ENCODE results near the gene TNIK. TPM values are rescaled to one million over a fixed set of nuclear protein-coding genes. Genes with fewer than 3 reads are reported as not detected.

TNIK gene
- total RNA-seq, 4 donors from 2014 or later, result 1.5 to 20.3 (median 7.7) TPM

GRCh38 chr3:171064461-171064860 lies 395.7 kb downstream of the TNIK start:
- DNase-seq, result no peak
- intact Hi-C loops (cut with DNase I; ENCODE audit: low total_unique reads), result no loop called here
- H3K4me3 ChIP-seq, result no peak overlapping the region
- no peaks in the 10 kb centered on the region for H3K4me1 ChIP-seq
- TF ChIP-seq, protein P1, sequence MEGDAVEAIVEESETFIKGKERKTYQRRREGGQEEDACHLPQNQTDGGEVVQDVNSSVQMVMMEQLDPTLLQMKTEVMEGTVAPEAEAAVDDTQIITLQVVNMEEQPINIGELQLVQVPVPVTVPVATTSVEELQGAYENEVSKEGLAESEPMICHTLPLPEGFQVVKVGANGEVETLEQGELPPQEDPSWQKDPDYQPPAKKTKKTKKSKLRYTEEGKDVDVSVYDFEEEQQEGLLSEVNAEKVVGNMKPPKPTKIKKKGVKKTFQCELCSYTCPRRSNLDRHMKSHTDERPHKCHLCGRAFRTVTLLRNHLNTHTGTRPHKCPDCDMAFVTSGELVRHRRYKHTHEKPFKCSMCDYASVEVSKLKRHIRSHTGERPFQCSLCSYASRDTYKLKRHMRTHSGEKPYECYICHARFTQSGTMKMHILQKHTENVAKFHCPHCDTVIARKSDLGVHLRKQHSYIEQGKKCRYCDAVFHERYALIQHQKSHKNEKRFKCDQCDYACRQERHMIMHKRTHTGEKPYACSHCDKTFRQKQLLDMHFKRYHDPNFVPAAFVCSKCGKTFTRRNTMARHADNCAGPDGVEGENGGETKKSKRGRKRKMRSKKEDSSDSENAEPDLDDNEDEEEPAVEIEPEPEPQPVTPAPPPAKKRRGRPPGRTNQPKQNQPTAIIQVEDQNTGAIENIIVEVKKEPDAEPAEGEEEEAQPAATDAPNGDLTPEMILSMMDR (IDR thresholded peaks at IDR 0.05), result no peak
- no peak for TF ChIP-seq POLR2A (IDR thresholded peaks at IDR 0.05)
- H3K27me3 ChIP-seq, result no peaks in the 10 kb centered on the region
- H3K36me3 ChIP-seq, result no peaks in the 10 kb centered on the region
- H3K9me3 ChIP-seq, result no peaks in the 10 kb centered on the region
- H3K27ac ChIP-seq, result no peak overlapping the region

- H3K4me3 ChIP-seq, result no peak overlapping the region
- no peaks in the 10 kb centered on the region for H3K36me3 ChIP-seq
- no peak for DNase-seq
- no peaks in the 10 kb centered on the region for H3K9me3 ChIP-seq
- TF ChIP-seq POLR2A (IDR thresholded peaks at IDR 0.05), result no peak
- TF ChIP-seq, protein P1 (IDR thresholded peaks at IDR 0.05), result no peak
- no peaks in the 10 kb centered on the region for H3K4me1 ChIP-seq
- intact Hi-C loops (cut with DNase I; ENCODE audit: low total_unique reads), result no loop called here
- no peaks in the 10 kb centered on the region for H3K27me3 ChIP-seq
- no peak overlapping the region for H3K27ac ChIP-seq
These were observed 398.5 kb downstream of the TNIK start for GRCh38 chr3:171061749-171062148.

DNA sequence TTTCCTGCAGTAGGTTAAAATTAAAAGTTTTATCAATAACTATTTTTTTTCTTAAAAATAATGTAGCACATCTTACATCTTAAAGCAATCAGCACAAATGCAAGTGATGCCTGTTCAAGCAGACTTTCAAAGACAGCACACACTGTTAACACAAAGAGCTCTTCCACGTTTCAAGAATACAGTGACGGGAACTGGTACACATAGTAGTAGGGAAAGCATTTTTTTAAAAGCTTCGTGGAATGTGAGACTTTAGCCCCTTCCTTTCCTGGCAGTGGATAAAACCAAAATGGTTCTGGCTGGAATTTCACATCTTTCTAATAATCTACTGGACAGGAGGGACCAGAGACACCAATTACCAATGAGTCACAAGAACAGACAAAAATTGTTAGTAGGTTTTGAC lies 400.2 kb downstream of the TNIK start:
- Histone ChIP-seq H3K27me3 (no peaks in the 10 kb centered on the region), H3K27ac (no peak overlapping the region), H3K36me3 (no peaks in the 10 kb centered on the region), H3K4me3 (no peak overlapping the region), H3K9me3 (no peaks in the 10 kb centered on the region), H3K4me1 (no peaks in the 10 kb centered on the region)
- TF ChIP-seq, protein P1 (IDR thresholded peaks at IDR 0.05), result no peak
- no peak for TF ChIP-seq POLR2A (IDR thresholded peaks at IDR 0.05)
- intact Hi-C loops (cut with DNase I; ENCODE audit: low total_unique reads), result no loop called here
- no peak for DNase-seq

DNA sequence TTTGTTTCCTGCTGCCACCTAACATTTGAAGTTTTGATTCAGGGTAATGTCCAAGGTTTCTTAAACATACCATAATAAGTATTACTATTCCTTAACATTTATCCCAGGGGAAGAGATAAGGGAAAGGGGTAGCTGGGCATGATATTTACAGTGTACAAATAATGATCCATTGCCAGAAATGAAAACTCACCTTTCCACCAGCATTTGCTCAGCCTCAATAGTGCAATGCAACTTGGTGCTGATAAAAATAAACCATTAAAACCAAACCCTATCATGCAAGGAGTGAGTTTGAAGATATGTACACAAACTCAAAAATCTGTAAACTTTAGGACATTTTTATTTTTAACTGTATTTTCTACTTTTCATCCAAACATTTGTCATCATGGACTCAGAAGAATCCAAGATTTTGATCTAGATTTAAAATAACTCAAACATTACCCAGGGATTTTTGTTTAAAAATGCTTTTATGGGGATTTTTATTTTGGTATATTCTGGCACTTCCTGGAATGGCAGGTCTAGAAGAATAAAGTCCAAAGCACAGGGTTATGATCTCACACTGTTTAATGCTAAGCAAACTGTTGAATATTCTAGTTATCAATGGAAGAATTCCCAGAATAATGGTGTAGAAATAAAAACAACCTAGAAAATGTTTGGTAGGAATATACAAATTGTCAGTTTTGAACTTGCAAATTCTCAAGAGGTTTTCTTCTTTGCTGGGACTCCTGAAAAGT lies 401.2 kb downstream of the TNIK start:
- Histone ChIP-seq H3K4me3 (no peak overlapping the region), H3K27me3 (no peaks in the 10 kb centered on the region), H3K27ac (no peak overlapping the region), H3K4me1 (no peaks in the 10 kb centered on the region), H3K9me3 (no peaks in the 10 kb centered on the region), H3K36me3 (no peaks in the 10 kb centered on the region)
- DNase-seq, result no peak
- TF ChIP-seq, protein P1 (IDR thresholded peaks at IDR 0.05), result no peak
- no peak for TF ChIP-seq POLR2A (IDR thresholded peaks at IDR 0.05)
- intact Hi-C loops (cut with DNase I; ENCODE audit: low total_unique reads), result no loop called here

DNA sequence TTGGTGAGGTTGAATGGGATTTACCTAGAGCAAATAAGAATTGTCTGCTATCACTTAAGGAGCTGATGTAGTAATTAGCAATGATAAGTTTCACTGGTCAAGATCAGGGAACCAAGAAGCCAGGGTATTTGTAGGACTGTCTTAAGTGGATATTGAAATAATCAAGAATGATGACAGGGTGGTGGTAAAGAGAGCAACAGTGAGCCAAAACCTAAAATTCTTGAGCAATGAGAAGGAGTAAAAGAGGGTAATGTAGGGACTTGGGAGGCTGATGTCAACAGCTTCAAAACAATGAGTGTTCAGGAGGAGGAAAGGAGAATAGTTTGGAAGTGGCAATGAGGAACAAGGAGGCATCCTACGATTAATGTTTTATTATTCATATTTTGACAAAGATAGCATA lies 402.1 kb downstream of the TNIK start:
- DNase-seq, result no peak
- no peaks in the 10 kb centered on the region for H3K27me3 ChIP-seq
- no peak overlapping the region for H3K27ac ChIP-seq
- no peaks in the 10 kb centered on the region for H3K4me1 ChIP-seq
- H3K4me3 ChIP-seq, result no peak overlapping the region
- no peaks in the 10 kb centered on the region for H3K9me3 ChIP-seq
- intact Hi-C loops (cut with DNase I; ENCODE audit: low total_unique reads), result no loop called here
- no peaks in the 10 kb centered on the region for H3K36me3 ChIP-seq
- no peak for TF ChIP-seq POLR2A (IDR thresholded peaks at IDR 0.05)
- TF ChIP-seq, protein P1 (IDR thresholded peaks at IDR 0.05), result no peak

Data from uterus (tissue), 4 donors.